Activated naive CD4-positive, alpha-beta T cell treated with anti-CD3 and anti-CD28 coated beads, Interleukin-2, amount 50 U/mL, for 24 hours (primary cell): ENCODE measurements around the gene PRPF40A.
A peak's percentile ranks its signal among the peaks of the same experiment; 100 is the strongest.
"Not testable (repeated sequence)": the region's sequence is repeated elsewhere in the genome, so short reads cannot be mapped to it uniquely, and the experiment has no call there.

Experiments
- H3K27ac Mint-ChIP-seq: one replicate; pipeline ENCODE4 v1.8.0; 2021; ENCODE audit warnings: mild to moderate bottlenecking, mixed read lengths
- H3K27me3 Mint-ChIP-seq: one replicate; pipeline ENCODE4 v1.8.0; 2021; ENCODE audit warnings: mixed read lengths
- H3K36me3 Mint-ChIP-seq: one replicate; pipeline ENCODE4 v1.8.0; 2021; ENCODE audit warnings: mixed read lengths
- H3K4me1 Mint-ChIP-seq: one replicate; pipeline ENCODE4 v1.8.0; 2021; ENCODE audit warnings: mixed read lengths
- H3K4me3 Mint-ChIP-seq: one replicate; pipeline ENCODE4 v1.8.0; 2021; ENCODE audit warnings: mild to moderate bottlenecking, mixed read lengths
- H3K9me3 Mint-ChIP-seq: one replicate; pipeline ENCODE4 v1.8.0; 2021; ENCODE audit warnings: mixed read lengths

PRPF40A gene

GRCh38 chr2:152717228-152718075 is at the start of gene PRPF40A:
PRPF40A (minus strand) TSS chr2:152717461; CDS start chr2:152717439, 22 bp downstream.
- H3K36me3 Mint-ChIP-seq, result peaks cover 17% of the 10 kb centered on the region
- peaks cover 68% of the 10 kb centered on the region for H3K4me1 Mint-ChIP-seq
- peak within 1 kb of the TSS; percentile 100 for H3K4me3 Mint-ChIP-seq
- H3K27ac Mint-ChIP-seq, result peak within 1 kb of the TSS; percentile 100
- no peaks in the 10 kb centered on the region for H3K9me3 Mint-ChIP-seq
- no peaks in the 10 kb centered on the region for H3K27me3 Mint-ChIP-seq

GRCh38 chr2:152766928-152767327 is 49.7 kb upstream of the PRPF40A start:
- no peaks in the 10 kb centered on the region for H3K27me3 Mint-ChIP-seq
- H3K4me1 Mint-ChIP-seq, result no peaks in the 10 kb centered on the region
- H3K36me3 Mint-ChIP-seq, result peaks cover 2% of the 10 kb centered on the region
- no peak overlapping the region for H3K27ac Mint-ChIP-seq
- H3K4me3 Mint-ChIP-seq, result no peak overlapping the region
- no peaks in the 10 kb centered on the region for H3K9me3 Mint-ChIP-seq

GRCh38 chr2:152763651-152764050 is 46.4 kb upstream of the PRPF40A start:
- H3K4me3 Mint-ChIP-seq, result no peak overlapping the region
- peaks cover 3% of the 10 kb centered on the region for H3K36me3 Mint-ChIP-seq
- no peaks in the 10 kb centered on the region for H3K9me3 Mint-ChIP-seq
- H3K27me3 Mint-ChIP-seq, result no peaks in the 10 kb centered on the region
- H3K27ac Mint-ChIP-seq, result no peak overlapping the region
- no peaks in the 10 kb centered on the region for H3K4me1 Mint-ChIP-seq

- H3K27me3 Mint-ChIP-seq, H3K9me3 Mint-ChIP-seq, H3K36me3 Mint-ChIP-seq, H3K4me3 Mint-ChIP-seq, H3K27ac Mint-ChIP-seq, H3K4me1 Mint-ChIP-seq: not testable (repeated sequence)
These were observed 45.9 kb upstream of the PRPF40A start for GRCh38 chr2:152763208-152763607.

DNA sequence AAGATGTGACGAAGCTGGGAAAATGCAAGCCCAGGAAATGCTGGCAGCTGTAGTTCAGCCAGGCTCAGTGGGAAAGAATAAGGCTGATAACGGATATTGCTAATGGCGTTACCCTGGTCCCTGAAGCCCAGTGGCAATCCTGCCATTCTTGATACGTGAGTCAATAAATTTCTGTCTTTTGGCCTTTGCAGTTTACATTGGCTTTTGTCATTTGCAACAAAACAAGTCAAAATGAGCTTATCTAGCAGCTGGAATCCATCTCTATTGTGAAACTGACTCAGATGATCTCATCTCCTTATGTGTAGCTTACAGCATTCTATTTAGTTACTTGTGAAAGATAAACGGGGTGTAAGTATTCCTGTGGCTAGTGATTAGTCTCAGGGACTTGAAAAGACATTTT is 44.9 kb upstream of the PRPF40A start:
- Mint-ChIP-seq H3K4me3 (no peak overlapping the region), H3K36me3 (peaks cover 3% of the 10 kb centered on the region), H3K9me3 (no peaks in the 10 kb centered on the region), H3K4me1 (no peaks in the 10 kb centered on the region), H3K27me3 (no peaks in the 10 kb centered on the region), H3K27ac (no peak overlapping the region)

GRCh38 chr2:152761214-152761613 is 44.0 kb upstream of the PRPF40A start:
- Mint-ChIP-seq H3K9me3 (no peaks in the 10 kb centered on the region), H3K4me1 (no peaks in the 10 kb centered on the region), H3K27me3 (no peaks in the 10 kb centered on the region), H3K27ac (no peak overlapping the region), H3K4me3 (no peak overlapping the region), H3K36me3 (peaks cover 6% of the 10 kb centered on the region)

DNA sequence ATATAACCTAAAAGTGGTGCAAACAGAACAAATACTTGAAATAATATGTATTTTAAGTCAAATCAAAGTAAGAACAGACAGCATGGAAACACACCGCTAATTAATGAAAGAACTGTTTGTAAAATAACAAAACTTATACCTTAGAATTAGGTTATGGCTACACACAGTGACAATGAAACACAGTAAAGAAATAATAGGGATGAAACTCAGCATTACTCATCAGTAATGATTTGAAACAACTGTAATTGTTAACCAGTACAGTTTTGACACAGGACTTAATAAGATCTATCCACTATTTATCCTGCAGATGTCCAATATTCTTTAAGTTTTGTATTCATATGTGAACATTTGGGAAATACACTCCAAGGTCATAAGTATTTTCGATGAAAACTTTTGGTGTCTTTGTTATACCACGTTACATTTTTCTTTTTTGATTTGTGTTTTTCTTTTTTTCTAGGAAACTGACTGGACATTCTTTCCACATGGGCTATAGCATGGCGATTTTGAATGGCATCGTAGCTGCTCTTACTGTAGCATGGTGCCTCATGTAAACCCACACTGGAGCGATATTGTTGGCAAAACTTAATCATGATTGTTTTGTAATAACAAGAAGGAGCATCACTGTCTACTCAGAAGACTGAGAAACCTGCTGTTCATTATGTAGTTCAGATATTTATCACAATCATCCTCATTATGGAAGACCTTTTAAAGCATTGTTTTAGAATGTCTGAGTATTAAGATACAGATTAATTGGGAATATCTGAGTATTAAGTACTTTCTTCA is 42.2 kb upstream of the PRPF40A start:
- Mint-ChIP-seq H3K27me3 (no peaks in the 10 kb centered on the region), H3K36me3 (peaks cover 10% of the 10 kb centered on the region), H3K27ac (no peak overlapping the region), H3K4me3 (no peak overlapping the region), H3K9me3 (no peaks in the 10 kb centered on the region), H3K4me1 (no peaks in the 10 kb centered on the region)

DNA sequence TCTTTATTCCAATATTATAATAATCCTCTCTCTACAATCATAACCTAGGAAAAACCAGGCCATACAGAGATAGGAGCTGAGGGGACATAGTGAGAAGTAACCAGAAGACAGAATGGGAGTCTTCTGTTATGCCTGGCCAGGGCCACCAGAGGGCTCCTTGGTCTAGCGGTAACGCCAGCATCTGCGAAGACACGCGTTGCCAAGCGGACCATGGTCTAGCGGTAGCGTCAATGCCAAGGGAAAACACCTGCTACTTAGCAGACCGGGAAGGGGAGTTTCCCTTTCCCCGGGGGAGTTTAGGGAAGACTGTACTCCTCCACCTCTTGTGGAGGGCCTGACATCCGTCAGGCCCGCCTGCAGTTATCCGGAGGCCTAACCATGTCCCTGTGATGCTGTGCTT is 37.8 kb upstream of the PRPF40A start:
- Mint-ChIP-seq H3K27ac (peak overlapping the region; percentile 23), H3K4me3 (no peak overlapping the region), H3K36me3 (peaks cover 19% of the 10 kb centered on the region), H3K27me3 (no peaks in the 10 kb centered on the region), H3K9me3 (no peaks in the 10 kb centered on the region), H3K4me1 (peaks cover 5% of the 10 kb centered on the region)

- H3K27ac Mint-ChIP-seq, H3K4me3 Mint-ChIP-seq, H3K9me3 Mint-ChIP-seq, H3K4me1 Mint-ChIP-seq, H3K27me3 Mint-ChIP-seq: not testable (repeated sequence)
- peaks cover 19% of the 10 kb centered on the region for H3K36me3 Mint-ChIP-seq
These were observed 30.5 kb upstream of the PRPF40A start for GRCh38 chr2:152747751-152748150.

DNA sequence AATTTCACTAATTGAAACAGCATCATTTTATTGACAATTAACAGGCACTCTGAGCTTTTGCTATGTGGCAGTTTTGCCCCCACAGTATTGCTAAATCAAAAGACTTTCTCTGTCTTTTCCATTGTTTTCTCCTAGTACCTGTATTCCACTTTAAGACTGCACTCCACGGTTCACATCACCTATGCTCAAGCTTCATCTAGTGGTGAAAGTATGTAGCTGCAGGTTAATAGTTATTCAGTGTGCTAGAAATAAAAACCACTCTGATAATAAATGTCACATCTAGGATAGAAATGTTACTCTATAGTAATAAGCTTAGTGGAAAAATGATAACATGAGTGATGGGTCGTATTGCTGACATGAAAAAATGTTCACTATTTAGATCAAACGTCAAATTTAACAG is 25.7 kb upstream of the PRPF40A start:
- no peaks in the 10 kb centered on the region for H3K4me1 Mint-ChIP-seq
- no peak overlapping the region for H3K4me3 Mint-ChIP-seq
- no peaks in the 10 kb centered on the region for H3K27me3 Mint-ChIP-seq
- H3K27ac Mint-ChIP-seq, result no peak overlapping the region
- H3K9me3 Mint-ChIP-seq, result no peaks in the 10 kb centered on the region
- H3K36me3 Mint-ChIP-seq, result peaks cover 16% of the 10 kb centered on the region

- Mint-ChIP-seq H3K9me3 (no peaks in the 10 kb centered on the region), H3K36me3 (peaks cover 20% of the 10 kb centered on the region), H3K4me1 (no peaks in the 10 kb centered on the region), H3K27me3 (no peaks in the 10 kb centered on the region), H3K27ac (no peak overlapping the region), H3K4me3 (no peak overlapping the region)
These were observed 23.6 kb upstream of the PRPF40A start for GRCh38 chr2:152740743-152741328.

GRCh38 chr2:152739705-152740104 is 22.4 kb upstream of the PRPF40A start:
- not testable (repeated sequence) for H3K27me3 Mint-ChIP-seq, H3K27ac Mint-ChIP-seq, H3K4me3 Mint-ChIP-seq, H3K4me1 Mint-ChIP-seq, H3K9me3 Mint-ChIP-seq
- peaks cover 20% of the 10 kb centered on the region for H3K36me3 Mint-ChIP-seq

DNA sequence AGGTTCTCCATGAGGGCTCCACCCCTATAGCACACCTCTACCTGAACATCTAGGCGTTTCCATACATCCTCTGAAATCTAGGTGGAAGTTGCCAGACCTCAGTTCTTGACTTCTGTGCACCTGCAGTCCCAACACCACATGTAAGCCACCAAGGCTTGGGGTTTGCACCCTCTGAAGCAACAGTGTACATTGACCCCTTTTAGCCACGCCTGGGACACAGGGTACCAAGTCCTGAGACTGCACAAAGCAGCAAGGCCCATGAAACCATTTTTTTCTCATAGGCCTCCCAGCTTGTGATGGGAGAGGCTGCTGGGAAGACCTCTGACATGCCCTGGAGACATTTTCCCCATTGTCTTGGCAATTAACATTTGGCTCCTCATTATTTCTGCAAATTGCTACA is 21.2 kb upstream of the PRPF40A start:
- no peak overlapping the region for H3K4me3 Mint-ChIP-seq
- H3K4me1 Mint-ChIP-seq, result no peaks in the 10 kb centered on the region
- no peaks in the 10 kb centered on the region for H3K27me3 Mint-ChIP-seq
- H3K36me3 Mint-ChIP-seq, result peaks cover 20% of the 10 kb centered on the region
- H3K27ac Mint-ChIP-seq, result no peak overlapping the region
- no peaks in the 10 kb centered on the region for H3K9me3 Mint-ChIP-seq

- not testable (repeated sequence) for H3K9me3 Mint-ChIP-seq, H3K27ac Mint-ChIP-seq, H3K4me3 Mint-ChIP-seq, H3K4me1 Mint-ChIP-seq, H3K27me3 Mint-ChIP-seq
- H3K36me3 Mint-ChIP-seq, result peaks cover 21% of the 10 kb centered on the region
These were observed 20.2 kb upstream of the PRPF40A start for GRCh38 chr2:152737509-152737908.

- Mint-ChIP-seq H3K4me1 (peaks cover 29% of the 10 kb centered on the region), H3K27me3 (no peaks in the 10 kb centered on the region), H3K9me3 (no peaks in the 10 kb centered on the region), H3K4me3 (no peak overlapping the region), H3K27ac (no peak overlapping the region), H3K36me3 (peaks cover 1% of the 10 kb centered on the region)
These were observed 13.5 kb upstream of the PRPF40A start for GRCh38 chr2:152730591-152731333.
